HG02943 (cell line): ENCODE measurements around the gene EMD.
"Not testable (repeated sequence)": the region's sequence is repeated elsewhere in the genome, so short reads cannot be mapped to it uniquely, and the experiment has no call there.

Experiments
- ATAC-seq: cut with Tn5 transposase; IDR thresholded peaks from one replicate; pipeline ENCODE4 v1.9.1; 2021; ENCODE audit warnings: mild to moderate bottlenecking, low read depth, moderate library complexity; ENCODE audit not compliant: unreplicated experiment

The EMD gene

DNA sequence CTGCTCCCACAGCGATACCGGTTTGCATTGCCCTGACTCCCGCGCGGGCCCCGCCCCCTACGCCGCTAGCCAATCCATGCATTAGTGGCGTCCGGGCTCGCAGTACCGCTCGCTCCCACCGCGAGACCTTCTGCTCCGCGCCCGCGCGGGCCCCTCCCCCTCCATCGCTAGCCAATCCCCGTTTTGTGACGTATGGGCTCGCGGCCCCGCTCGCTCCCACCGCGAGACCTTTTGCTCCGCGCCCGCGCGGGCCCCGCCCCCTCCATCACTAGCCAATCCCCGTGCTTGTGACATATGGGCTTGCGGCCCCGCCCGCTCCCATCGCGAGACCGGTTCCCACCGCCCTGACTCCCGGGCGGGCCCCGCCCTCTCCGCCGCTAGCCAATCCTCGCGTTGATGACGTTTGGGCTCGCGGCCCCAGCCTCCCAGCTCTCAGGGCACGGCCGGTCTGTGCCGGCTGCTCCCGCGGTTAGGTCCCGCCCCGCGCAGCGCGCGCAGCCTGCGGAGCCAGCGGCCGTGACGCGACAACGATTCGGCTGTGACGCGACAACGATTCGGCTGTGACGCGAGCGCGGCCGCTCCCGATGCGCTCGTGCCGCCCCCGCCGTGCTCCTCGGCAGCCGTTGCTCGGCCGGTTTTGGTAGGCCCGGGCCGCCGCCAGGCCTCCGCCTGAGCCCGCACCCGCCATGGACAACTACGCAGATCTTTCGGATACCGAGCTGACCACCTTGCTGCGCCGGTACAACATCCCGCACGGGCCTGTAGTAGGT lies at the start of gene EMD:
Gene EMD, plus strand, starts transcription at position 497 of the 770 bp plus-strand sequence. Its CDS starts 190 bp downstream, at position 687.
- ATAC-seq: peak; percentile 80

DNA sequence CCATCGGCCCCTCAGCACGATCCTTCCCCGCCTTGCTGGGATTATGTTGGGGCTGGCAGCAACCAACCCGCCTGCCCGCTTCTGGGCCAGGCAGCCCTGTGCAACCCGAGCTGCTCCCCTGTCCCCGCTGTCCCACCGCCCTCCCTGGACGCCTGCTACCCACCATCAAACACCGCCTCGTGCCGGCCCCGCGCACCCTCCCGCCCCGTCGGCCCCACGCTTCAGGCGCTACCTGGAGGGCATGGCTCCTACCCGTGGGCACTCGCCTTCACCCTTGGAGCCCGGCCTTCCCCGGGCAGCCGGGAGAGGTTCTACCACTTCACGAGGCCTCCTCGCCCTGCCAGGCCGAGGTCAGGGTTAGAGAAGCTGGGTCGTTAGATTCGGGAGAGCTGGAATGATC lies 46.5 kb upstream of the EMD start:
- no peak for ATAC-seq

DNA sequence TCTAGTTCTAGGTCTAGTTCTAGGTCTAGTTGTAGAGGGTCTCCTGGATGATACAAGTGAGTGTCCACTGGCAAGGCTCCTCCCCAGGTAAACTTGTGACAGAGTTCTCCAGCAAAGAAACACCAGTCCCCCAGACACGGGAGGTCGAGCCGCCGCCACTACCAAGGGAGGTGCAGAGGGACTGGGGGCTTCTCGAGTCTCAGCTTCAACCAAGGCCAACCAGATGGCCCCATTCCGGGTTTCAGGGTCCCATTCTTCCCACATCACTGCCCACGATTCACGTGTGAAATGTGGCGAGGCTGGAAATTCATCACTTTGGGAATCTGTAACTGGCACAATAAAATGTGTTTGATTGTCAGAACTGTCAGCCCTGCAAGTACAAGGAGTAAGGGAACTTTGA lies 46.0 kb upstream of the EMD start:
- ATAC-seq: no peak

DNA sequence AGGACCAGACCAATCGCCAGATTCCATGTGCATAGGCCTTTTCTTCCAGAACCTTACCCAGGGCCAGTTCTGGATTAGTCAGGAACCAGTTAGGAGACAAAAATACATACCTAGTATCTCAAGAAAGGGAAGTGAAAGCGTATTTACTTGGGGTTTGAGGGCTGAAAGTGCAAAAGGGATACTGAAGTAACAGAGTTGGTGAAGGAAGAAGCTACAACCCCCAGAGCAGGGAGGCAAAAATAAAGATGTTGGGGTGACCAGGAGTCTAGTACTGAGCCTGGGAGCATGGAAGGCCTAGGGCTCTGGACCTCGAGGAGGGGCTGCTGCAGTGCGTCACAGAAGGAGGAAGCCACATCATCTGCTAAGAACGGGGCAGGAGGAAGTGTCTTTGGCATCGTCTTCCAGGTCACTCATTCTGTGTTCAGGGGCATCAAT lies 45.2 kb upstream of the EMD start:
- no peak for ATAC-seq

DNA sequence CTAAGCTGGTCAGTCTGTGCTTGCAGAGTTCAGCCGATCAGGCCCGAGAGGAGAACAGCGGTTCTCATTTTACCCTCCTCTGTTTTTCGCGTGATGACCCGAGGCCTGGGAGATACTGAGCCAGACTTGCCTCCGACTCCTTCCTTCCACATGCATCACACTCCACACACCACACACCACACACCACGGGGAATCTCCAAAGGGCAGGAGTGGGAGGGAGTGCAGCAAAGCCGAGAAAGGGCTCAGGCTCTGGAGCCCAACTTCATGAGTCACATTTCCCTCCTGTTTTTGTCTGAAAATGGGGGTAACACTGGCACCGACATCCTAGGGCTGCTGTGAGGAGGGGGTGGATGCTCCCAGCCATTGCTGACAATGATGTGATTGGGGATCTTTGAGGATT lies 44.6 kb upstream of the EMD start:
- ATAC-seq: no peak

DNA sequence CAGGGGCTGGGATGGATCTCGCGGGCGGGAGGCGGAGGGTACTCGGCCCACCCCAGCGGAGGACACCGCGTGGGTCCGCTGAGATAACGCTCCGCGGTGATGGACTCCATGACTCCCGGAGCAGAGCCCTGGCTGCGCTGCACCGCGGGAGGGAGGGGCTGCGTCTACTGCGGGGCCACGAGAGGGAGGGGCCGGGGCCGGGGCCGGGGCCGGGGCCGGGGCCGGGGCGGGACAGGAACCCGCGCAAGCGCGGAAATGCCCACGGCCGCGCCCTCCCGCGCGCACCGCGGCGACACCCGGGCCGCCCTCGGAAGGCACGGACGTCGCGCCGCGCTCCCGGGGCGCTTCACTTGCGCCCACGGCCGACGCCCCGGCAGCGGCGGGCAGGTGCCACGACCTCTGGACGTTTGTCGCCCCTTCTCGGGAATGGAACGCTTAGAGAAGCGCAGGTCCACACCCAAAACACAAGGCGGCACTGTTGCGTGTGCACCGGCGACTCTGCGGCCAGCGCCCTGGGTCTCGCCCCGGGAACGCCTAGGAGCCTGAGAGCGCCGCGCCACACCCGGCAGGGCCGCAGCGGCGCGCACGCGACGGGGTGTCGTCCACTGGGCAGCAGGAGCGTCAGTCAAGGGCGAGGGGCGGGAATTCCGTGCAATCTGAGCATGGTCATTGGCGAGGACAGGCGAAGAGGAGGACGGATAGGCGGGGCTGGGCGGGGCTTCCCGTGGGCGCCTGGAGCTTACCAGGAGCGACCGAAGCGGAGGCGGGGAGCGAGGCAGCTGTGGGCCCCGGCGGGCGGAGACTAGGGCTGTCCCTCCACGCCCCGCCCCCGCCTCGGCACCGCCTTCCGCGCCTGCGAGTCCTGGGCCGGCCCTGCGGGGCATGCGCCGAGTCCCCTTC lies 37.4 kb upstream of the EMD start:
- ATAC-seq: peak; percentile 68

DNA sequence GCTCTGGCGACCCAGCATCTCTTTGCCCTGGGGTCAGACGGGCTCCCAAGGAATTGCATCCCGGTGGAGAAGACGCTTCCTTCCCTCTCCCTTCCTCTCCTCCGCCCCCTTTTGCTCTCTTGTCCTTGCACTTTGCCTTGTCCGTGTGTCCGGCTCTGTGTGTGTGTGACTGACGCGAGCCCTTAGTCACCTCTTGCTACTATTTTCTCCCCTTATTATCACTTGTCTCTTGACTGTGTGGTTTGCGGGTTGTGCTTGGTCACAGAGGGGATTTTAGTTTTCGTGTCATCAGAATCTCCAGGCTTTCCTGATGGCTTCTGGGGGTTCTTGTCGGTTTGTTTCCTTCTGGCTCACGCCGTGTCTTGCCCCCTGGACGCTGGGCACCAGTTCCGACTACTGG lies 36.0 kb upstream of the EMD start:
- ATAC-seq: peak; percentile 3

DNA sequence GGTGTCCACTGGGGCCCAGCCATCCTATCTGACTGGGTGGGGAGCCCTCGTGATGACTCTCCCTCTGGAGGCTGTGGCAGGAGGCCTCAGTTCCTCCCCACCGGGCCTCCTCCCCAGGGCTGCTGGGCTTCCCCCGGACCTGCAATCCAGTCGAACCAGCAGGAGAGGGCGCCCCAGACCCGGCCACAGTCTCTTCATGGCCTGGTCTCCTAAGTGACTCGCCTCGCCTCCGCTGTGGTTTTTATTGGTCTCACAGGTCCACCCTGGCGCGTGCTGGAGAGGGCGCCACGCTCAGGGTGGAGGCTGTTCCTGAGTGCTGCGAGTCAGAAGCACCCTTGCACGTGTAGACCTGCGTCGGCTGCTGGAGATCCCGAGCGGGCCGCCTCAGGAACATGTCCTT lies 35.5 kb upstream of the EMD start:
- ATAC-seq: not testable (repeated sequence)

DNA sequence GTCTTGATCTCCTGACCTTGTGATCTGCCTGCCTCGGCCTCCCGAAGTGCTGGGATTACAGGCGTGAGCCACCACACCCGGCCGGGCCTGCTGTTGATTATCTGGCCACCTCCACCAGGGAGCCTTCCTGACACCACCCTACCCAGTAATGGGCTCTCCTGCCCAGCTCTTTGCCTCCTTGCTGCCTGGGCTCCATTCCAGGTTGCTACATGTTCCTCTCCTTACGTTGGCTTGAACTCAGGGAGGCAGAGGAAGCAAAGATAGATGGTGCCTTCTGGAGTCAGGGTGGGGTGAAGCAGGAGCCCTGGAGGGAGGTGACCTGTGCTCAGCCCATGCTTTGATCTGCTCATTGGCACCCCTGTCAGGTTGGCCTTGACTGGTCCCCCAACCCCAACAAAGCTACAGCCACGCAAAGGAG lies 31.0 kb upstream of the EMD start:
- no peak for ATAC-seq

DNA sequence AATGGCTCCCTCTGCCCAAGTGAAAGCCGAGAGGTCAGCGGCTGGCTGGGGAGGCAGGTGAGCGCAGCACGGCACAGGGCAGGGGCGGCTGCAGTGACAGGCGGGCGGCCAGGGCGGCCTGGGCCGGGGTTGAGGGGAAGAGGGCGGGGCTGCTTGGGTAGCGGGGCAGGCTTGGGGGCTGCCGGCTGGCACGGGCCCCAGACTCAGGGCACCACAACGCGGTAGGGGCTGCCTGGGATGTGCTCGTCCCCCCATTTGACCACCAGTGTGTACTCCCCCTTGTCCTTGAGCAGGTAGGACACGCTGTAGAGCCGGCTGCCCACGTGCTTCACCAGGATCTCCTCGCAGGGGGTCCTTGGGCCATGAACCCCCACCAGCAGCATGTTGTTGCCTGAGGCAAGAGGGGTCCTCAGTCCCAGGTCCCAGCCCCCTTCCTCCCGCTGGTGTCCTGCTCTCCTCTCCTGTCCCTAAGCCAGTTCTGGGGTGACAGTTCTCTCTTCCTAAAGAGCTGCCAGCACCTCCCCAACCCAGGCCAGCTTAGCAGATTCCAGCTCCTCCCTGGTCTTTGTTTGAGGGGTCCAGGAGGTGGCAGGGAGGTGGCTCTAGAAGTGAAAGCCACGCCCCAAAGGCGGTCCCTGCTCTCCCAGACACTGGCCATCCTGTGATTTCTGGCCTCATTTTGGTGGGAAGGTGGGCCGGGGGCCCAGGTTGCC lies 30.3 kb upstream of the EMD start:
- no peak for ATAC-seq

DNA sequence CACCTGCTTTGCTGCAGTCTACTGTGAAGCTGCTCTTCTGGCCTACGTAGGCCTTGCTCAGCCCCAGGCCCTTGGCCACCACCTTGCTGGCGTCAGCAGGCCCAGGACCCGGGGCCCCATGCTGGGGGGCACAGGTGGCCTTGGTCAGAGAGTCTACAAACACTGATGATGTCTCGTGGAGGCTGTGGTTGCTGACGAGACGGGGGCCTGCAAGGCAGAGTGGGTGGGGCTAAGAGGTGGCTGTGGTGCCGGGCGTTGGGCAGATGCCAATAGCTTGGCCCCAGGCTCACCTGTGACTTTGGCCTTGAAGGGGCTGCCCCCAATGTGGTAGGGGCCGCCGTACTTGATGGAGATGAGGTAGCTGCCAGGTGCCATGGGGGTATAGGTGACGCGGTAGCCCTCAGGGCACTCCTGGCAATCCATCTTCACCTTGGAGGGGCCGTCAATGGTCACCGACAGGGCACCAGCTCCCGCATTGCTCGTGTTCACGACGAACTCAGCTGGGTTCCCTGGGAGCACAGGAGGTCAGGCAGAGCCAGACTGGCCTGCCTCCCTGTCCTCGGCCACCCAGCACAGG lies 29.6 kb upstream of the EMD start:
- no peak for ATAC-seq

DNA sequence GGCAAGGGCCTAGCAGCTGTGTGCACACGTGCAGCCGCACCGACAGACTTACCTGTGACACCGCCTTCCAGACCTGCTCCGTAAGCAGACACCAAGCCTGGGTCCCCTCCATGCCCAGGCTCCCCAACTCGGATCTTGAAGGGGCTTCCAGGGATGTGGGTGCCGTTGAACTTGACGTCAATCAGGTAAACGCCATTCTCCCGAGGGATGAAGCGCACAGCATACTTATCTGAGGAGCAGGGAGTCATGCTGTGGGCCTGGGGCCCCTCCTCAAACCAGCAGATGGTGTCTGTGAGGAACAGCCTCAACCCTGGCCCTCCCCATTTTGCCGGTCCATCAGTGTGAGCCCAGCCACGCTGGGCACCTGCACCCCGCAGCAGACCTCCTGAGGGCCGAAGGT lies 29.1 kb upstream of the EMD start:
- no peak for ATAC-seq

DNA sequence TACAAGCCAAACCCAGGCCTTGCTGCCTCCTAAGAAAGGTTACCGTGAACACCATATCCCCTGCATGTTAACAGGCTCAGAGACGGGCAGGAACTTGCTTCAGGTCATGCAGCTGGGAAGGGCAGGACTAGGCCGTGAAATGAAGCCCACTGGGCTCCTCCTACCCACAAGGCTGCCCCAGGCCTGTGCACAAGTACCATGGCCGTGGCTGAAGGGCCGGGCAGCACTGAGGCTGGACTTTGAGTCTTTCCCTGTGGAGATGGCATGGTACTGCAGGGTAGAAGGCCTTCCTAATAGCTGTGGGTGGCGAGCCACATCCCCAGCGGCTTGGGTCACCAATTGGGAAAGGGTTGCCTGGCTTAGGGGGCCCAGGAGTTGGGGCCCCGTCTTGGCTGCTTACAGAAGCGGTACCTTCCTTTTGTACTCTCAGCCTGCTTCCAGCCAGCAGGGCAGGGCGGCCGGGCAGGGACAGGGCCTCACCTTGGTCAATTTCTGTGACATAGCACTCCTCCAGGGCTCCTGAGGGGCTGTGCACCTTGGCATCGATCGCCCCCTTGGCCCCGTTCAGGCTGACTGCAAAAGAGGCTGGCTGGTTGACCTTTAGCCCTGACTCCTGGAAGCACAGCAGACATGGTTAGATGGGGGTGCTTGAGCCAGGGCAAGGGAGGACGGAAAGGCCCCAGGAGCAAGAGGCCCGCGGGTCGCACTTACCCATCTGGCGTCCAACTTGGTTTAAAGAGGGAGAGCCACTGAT lies 28.5 kb upstream of the EMD start:
- no peak for ATAC-seq

DNA sequence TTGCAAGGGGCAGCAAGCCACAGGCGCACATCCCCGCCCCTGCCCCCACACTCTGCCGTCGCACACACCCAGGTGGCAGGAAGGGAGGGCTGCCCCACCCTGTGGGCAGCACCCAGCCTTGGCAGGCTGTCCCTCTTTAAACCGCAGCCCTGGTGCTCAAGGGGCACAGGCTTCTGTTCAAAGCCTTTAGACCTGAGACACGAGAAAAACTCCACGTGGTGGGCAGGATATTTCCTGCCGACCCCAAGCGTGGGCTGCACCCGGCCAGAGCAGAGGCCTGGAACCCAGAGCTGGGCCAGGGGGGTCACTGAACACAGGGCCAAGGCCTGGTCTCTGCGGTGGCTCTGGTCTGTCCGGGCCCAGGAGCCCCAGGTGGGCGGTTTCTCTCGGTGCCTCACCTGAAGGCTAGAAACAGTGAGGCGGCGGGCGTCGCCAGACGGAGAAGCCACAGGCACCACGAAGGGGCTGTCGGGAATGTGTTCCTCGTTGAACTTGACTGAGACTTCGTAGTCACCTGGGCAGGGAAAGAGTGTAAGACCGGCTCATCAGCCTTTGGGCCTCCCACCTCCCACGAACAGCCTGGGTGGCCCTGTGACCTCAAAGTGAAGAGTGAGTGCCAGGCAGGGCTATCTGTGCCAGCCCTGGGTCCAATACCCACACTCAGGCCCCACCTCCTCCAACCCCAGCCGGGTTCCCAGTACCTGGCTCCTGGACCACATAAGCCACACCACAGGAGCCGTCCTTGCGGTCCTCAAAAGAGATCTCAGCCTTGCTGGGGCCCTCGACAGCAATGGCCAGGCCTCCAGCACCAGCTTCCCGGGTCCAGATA lies 27.7 kb upstream of the EMD start:
- ATAC-seq: no peak

DNA sequence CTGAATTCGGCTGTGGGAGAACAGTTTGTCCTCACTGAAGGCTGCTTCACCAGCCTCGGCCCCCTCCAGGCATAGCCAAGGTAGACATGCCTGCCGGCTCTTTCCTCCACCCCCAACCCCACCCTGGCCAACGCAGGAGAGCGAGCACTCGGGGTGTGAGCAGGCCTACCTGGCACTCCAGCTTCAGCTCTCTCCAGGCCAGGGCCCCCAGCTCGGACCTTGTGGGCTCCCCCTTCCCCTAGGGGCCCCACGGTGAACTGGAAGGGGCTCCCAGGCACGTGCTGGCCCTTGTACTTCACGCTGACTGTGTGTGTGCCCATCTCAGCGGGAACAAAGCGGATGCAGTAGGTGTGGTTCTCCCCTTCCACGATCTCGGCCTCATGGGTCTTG lies 27.1 kb upstream of the EMD start:
- ATAC-seq: no peak

DNA sequence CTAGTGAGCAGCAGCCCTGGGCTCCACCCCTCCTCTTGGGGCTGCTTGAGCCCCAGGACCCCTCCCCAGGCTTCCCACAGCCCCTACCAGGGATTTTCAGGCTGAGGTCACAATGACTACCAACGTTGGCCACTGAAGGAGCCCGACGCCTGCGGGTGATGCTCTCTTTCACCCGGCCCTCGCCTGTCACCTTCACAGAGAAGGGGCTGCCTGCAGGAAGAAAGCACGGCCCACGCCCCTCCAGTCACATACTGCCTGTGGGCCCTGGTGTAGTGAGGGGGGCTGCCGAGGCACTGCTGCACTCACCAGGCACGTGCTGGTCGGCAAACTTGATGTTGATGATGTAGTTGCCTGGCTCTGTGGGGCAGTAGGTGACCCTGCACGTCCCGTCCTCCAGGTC lies 26.6 kb upstream of the EMD start:
- no peak for ATAC-seq

DNA sequence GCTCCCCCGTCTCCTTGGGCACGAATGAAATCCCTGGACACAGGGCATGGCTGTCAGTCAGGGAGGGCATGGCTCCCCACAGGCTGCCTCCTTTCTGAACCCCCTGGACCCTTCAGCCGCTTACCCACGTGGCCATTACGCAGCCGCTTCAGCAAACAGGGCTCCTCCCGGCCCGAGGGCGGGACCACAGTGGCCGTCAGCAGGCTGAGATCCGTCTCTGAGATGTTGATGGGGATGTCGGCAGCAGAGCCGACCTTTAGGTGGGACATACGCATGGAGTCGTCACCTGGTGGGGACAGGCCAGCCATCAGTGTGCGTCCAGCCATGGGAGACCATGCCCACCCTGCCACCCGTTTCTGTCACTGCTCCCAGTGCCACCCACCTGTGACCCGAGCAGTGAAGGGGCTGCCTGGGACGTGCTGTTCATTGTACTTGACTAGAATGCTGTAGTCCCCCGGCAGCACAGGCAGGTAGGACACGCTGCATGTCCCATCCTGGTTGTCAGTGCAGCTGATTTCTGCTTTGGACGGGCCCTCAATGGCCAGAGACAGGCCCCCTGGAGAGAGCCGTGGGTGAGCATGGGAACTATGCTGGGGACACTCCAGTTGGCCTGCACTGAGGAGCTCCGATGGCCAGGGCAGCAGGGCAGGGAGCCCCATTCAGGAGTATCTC lies 25.8 kb upstream of the EMD start:
- no peak for ATAC-seq

DNA sequence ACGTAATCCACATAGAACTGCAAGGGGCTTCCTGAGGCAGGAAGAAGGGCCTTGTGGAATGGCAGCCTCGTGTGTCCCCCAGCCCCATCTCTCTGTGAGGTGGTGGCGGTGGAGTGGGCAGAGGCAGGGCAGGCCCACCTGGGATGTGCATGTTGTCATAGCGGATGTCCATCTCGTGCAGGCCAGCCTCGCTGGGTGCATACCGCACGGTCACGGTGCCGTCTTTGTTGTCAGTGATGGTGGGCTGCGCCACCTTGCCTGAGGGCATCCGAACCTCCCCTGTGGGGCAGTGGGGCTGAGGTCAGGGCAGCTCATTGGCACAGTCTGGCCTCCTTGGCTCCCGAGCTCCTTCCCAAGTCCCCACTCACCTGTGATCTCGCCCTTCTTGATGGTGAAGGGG lies 25.1 kb upstream of the EMD start:
- ATAC-seq: no peak

DNA sequence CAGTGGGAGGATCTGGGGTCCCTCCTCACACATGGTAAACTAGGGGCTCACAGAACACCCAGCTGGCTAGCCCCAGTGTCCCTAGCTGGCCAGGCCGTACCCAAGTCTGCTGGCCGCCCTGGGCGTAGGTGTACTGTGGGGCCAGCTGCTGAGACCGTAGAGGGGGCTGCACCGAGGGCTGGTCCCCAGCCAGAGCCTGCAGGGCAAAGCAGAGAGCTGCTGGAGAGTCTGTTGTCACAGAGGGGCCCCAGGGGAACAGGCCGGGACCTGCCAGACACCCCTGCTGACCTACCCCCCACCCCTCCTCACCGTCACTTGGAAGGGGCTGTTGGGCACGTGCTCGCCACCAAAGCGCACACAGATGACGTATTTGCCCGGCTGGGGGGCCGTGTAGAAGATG lies 24.6 kb upstream of the EMD start:
- no peak for ATAC-seq
